Hematopoietic multipotent progenitor cell (in vitro differentiated cells): ENCODE results near the gene RIMS1. TPM values are rescaled to one million over a fixed set of nuclear protein-coding genes. Genes with fewer than 3 reads are reported as not detected.
"Not testable (repeated sequence)": the region's sequence is repeated elsewhere in the genome, so short reads cannot be mapped to it uniquely, and the experiment has no call there.

ENCODE experiments used
- DNase-seq, 3 donors: peaks; one replicate each; pipeline ENCODE4 v3.0.0-alpha.2; 2011 to 2015; ENCODE audit warnings: low read depth in 2 of 3, low spot score in 2 of 3
- total RNA-seq: library from RNA; depleted of rRNA; stranded (reverse); fragments of >200 nt; gene quantifications from one replicate; pipeline ENCODE4 v1.2.3, GENCODE V29; 2012

The RIMS1 gene
- total RNA-seq, 1 donor: under 0.01 TPM

DNA sequence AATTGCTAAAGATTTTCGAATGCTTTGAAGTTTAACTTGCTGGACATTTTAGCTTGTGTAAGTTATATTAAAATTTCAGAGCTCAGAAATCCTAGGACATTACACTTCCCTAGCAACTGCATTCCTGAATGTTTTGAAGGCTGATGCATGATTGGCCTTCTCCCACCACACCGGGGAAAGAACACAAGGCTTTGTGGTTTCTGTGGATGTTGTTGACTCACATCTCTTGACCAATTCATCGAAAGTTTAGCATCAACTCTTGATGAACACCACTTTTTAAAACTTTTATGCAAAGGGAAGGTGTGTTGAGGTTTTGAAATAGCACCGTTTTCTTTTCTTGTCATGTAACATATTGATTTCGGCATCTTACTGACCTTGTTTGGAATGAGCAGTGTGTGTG lies 81.1 kb downstream of the RIMS1 start:
- no peak for DNase-seq

DNA sequence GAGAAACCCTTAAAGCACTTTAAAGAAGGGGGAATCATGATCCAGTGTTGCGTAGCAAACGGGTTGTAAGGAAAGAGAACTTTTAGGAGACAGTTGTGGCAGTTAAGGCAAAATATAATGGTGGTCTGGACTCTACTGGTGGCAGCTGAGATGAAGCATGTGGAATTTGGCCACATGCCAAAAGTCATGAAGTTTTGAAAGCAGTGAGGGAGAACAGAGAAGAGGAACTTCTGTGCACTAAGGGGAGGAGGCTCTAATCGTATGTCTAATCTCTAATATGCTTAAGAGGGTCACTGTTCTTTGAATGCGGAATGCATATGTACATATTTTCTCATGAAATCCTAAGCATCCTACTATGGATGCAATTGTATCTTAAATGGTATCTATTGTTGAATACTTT lies 91.5 kb downstream of the RIMS1 start:
- DNase-seq: no peak

DNA sequence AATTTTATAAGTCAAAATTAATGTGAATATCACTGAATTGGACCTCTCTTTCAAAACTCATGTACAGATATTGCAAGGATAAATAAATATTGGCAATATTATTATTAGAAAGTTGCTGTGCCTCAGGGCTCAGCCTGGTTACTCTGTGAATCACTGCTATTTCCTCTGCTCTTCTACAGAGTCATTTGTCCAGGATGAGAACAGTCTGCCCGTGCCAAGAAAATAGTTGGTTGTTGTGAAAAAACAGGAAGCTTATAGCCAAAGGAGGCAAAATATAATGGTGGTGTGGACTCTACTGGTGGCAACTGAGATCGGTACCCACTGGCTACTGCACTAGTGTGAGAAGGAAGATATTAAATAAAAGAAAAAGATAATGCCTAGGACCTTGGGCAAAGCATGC lies 93.6 kb downstream of the RIMS1 start:
- no peak for DNase-seq

DNA sequence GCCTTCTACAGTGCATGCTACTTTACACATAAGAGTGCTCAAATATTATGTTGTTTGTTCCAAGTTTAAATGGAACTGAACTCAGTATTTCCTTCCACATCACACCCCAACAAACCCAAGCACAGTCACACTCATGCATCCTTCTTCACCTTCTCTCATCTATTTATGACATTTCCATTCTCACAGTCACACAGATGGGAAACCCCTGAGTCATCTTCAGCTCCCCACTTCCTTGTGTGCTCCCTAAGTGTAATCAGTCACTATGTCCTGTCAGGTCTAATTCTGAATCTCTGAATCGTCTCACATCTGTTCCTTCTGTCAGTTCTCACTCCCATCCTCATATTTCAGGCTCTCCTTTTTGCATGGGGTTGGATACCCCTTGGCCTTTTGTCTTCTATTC lies 96.0 kb downstream of the RIMS1 start:
- no peak for DNase-seq

DNA sequence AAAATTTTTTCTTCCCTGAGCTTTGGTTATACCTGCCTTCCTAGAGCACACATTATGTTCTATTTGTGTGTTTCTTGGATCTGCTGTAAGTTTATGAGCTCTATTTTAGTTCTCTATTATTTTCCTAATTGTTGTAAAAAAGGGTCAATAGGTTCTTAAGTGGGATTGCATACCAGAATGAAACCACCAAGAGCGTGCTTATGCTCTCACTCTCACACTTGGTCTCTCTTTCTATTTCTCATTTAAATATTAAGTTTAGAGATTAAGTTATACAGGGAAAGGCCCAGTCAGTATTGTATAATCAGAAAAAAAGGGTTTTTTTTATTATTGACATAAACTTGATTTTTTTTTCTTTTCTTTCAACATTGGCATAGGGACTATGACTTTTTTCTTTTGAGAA lies 96.8 kb downstream of the RIMS1 start:
- DNase-seq: no peak

DNA sequence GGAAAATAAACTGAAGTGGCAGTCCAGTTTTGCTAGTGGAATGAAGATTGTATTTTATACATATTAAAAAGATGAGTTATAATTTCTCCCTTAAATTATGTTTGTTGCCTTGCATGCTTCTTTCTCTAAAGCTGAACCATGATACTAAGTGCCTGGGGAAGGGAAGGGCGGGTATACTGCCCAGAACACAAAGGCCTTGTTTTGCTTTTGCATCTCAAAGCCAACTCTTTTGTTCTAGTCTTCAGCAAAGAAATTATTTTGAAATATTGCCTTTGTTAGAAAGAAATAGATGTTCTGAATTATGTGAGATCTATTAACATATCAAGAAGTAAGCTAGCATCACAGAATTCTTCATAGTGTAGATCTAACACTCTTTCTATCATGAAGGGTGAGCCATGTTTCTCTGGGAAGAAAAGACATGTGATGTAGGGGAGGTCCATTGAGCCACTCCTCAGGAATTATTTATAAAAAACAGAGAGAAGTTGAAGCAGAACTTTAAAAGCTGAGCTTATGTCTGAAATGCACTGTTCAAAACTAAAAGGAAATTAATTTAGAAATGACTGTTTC lies 108.4 kb downstream of the RIMS1 start:
- DNase-seq: no peak

DNA sequence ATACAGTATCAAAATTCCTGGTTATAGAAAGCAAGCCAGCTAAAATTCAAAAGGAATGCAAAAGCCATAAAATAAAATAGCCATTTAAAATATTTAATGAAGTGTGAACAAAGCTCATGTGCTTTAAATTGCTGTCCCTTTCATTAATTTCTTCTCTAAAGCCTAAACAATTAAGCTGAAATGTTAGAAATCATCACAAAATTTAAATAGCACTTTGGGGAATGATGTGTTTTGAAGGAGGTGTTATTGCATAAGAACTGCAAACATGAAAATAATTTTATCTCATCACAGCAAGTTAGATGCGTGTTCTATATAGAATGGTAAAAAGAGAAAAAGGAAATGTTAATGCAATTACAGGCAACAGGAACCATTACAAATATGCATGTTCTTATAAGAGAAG lies 111.0 kb downstream of the RIMS1 start:
- DNase-seq: no peak

GRCh38 chr6:72002415-72002814 lies 116.1 kb downstream of the RIMS1 start:
- DNase-seq: no peak

- not testable (repeated sequence) for DNase-seq
Measured at GRCh38 chr6:72006591-72006990, 120.2 kb downstream of the RIMS1 start.

GRCh38 chr6:72022830-72023229 lies 136.5 kb downstream of the RIMS1 start:
- no peak for DNase-seq

GRCh38 chr6:72031471-72031870 lies 145.1 kb downstream of the RIMS1 start:
- no peak for DNase-seq

DNA sequence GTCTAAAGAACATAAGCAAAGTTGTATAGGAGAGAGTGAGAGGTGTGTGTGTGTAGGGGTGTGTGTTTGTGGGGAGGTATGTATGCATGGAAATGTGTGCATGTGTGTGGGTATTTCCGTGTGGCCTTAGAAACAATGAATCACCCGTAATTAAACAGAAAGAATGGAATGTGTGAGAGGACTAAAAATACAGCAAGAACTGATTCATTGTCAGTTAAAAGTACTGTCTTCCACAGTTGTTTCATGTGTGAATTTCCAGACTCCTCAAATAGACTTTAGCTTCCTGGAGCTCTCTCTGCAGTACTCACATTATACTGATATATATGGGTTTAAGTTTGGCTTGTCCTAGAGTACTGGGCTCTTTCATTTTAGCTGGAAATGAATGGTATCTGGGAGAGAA lies 145.7 kb downstream of the RIMS1 start:
- DNase-seq: no peak

- DNase-seq: no peak
Measured at GRCh38 chr6:72035486-72035885, 149.1 kb downstream of the RIMS1 start.

DNA sequence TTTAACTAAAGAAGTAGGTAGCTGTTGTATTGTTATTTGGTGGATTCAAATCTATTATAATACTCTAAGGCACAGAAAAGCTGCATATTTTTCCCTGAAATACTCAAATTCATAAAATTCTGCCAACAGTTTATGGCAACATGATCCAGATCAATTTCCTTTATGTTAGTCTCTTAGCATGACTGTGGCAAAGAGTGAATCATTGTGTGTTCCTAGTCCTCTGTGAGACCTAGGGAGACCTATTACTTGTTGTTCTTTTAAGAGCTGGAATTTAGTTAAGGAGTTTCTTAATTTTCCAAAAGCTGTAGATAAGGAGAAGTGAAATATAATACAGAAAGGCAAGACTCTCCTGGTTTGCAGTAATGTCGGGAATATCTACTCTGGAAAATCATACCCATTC lies 149.6 kb downstream of the RIMS1 start:
- DNase-seq: no peak

- DNase-seq: no peak
Measured at GRCh38 chr6:72037006-72037405, 150.7 kb downstream of the RIMS1 start.

- no peak for DNase-seq
Measured at GRCh38 chr6:72040111-72040510, 153.8 kb downstream of the RIMS1 start.

DNA sequence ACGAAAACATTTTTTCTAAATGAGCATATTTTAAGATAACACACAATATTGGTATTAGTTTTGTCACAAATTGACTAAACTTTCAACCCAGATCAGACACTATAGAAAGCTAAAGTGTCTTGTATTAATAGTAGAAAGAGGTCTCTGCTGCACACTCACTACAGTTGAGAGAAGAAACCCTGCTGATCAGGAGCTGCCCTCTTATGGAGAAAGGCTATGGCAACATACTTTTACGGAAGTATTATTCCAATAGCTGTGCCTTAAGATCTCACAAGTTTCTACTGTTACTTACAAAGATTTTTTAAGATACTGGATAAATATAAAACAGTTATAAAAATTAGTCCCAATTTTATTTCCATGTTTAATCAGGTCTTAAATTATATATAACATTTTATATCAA lies 155.7 kb downstream of the RIMS1 start:
- DNase-seq: no peak

DNA sequence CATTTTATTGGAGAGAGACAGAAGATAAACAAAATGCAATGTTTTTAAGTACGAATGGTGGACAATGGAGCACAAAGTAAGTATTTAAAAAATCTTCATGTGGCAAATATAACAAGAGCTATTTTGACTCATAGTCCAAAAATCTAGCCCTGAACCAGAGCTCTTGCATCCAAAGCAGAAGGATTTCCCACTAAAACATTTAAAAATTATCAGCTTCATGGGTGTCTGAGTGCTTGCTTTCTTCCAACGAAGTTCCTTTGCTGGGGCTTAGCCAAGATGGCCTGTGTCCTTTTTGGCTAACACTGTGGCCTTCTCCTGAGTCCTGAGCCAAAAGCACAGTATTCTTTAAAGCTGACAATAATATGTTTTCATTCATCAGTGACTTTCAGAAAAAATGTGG lies 161.7 kb downstream of the RIMS1 start:
- no peak for DNase-seq

DNA sequence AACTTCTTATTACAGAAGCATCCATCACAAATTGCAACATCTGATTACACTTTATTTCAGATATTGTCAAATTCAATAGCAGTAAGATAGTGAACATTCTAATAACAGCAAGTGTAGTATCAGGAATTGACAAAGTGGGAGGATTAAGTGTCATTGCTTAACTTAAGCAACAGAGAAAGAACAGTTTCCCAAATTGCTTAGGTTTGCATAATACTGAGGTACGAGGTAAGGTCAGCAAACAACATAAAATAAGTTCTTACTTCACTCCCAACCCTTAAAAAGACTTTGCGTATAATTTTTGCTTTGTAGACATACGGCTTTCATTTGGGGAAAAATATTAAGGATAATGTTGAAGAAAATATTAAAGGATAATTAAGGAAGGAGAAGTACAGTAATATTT lies 163.0 kb downstream of the RIMS1 start:
- DNase-seq: no peak

- no peak for DNase-seq
Measured at GRCh38 chr6:72061286-72061685, 174.9 kb downstream of the RIMS1 start.

- DNase-seq: no peak
Measured at GRCh38 chr6:72064399-72064975, 178.1 kb downstream of the RIMS1 start.

DNA sequence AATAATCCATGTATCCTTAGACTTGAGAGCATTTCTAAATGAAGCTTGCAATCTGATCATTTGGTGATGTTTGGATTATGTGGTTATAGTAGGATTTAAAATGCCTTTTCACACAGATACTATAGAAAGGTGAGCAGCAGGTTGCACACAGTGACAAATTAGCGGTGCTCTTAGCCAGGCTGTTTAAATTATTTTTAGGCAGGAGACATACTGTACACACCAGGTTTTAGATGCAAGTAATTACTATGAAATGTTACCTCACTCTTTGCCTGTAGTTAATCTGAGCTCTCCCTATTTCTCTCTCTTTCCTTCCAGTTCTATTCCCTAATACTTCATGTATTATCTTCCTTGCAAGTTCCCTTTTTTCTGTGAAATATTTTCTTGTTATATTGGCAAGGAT lies 191.7 kb downstream of the RIMS1 start:
- no peak for DNase-seq

DNA sequence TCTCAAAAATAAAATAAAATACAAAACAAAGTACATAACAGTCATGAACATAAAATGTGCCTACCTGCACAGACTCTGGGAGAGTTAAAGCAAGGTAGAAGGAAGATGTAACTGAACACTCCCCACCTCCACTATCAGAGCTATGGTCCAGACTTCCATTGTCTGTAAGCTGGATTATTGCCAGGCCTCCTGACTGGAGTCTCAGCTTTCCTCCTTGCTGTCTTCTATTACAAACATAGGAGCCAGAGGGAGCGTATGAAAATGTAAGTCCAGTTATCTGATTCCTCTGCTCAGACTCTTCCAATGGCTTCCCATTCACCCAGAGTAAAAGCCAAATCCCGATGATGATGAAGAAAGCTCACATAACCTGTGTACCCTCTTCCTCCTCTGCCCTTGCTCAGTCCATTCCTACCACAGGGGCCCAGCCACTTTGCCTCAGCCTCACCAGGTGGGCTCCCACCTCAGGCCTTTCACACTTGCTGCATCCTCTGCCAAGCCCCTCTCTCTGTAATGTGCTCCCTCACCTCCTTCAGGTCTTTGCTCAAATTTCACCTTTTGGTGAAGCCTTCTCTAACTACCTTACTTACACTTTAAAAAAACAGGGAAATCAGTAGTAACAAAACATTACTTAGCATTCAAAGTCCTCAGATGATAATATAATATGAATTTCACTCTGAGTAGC lies 194.1 kb downstream of the RIMS1 start:
- no peak for DNase-seq
